ENCODE measurements around the gene CACNA1C.

Gene CACNA1C

GRCh38 chr12:2194060-2194459 lies 141.3 kb downstream of the CACNA1C start:
- no peak overlapping the region for H3K9ac ChIP-seq
- no peak overlapping the region for H3K27ac ChIP-seq

GRCh38 chr12:2194571-2194970 lies 141.8 kb downstream of the CACNA1C start:
- no peak overlapping the region for H3K27ac ChIP-seq
- no peak overlapping the region for H3K4me3 ChIP-seq (IDR thresholded peaks at IDR 0.05; ENCODE audit: insufficient read depth, low read depth, low read length)
- no peaks in the 10 kb centered on the region for H4K20me1 ChIP-seq (ENCODE audit: insufficient read depth)
- no peaks in the 10 kb centered on the region for H3K27me3 ChIP-seq (ENCODE audit: insufficient read depth, low read depth)
- H2AFZ ChIP-seq (ENCODE audit: low read depth), result no peak overlapping the region
- H3K36me3 ChIP-seq (ENCODE audit: insufficient read depth), result no peaks in the 10 kb centered on the region
- no peaks in the 10 kb centered on the region for H3K79me2 ChIP-seq (ENCODE audit: insufficient read depth, low read depth)
- H3K4me1 ChIP-seq (ENCODE audit: low read depth, poor library complexity, severe bottlenecking), result no peaks in the 10 kb centered on the region
- no peak for TF ChIP-seq CTCF (conservative IDR thresholded peaks at IDR 0.05; ENCODE audit: low read depth, low read length)
- H3K4me2 ChIP-seq, result no peak overlapping the region
- H3K9ac ChIP-seq, result no peak overlapping the region

More at GRCh38 chr12:2194060-2194459, 141.3 kb downstream of the CACNA1C start:
- no peak overlapping the region for H3K4me3 ChIP-seq (IDR thresholded peaks at IDR 0.05; ENCODE audit: insufficient read depth, low read depth, low read length)
- TF ChIP-seq CTCF (conservative IDR thresholded peaks at IDR 0.05; ENCODE audit: low read depth, low read length), result no peak
- H3K79me2 ChIP-seq (ENCODE audit: insufficient read depth, low read depth), result no peaks in the 10 kb centered on the region
- no peaks in the 10 kb centered on the region for H3K36me3 ChIP-seq (ENCODE audit: insufficient read depth)
- no peaks in the 10 kb centered on the region for H3K4me1 ChIP-seq (ENCODE audit: low read depth, poor library complexity, severe bottlenecking)
- no peaks in the 10 kb centered on the region for H4K20me1 ChIP-seq (ENCODE audit: insufficient read depth)
- H3K4me2 ChIP-seq, result no peak overlapping the region
- H3K27me3 ChIP-seq (ENCODE audit: insufficient read depth, low read depth), result no peaks in the 10 kb centered on the region
- H2AFZ ChIP-seq (ENCODE audit: low read depth), result no peak overlapping the region

GRCh38 chr12:2195085-2195484 lies 142.3 kb downstream of the CACNA1C start:
- no peaks in the 10 kb centered on the region for H3K79me2 ChIP-seq (ENCODE audit: insufficient read depth, low read depth)
- H2AFZ ChIP-seq (ENCODE audit: low read depth), result no peak overlapping the region
- no peaks in the 10 kb centered on the region for H4K20me1 ChIP-seq (ENCODE audit: insufficient read depth)
- no peak overlapping the region for H3K27ac ChIP-seq
- no peaks in the 10 kb centered on the region for H3K36me3 ChIP-seq (ENCODE audit: insufficient read depth)
- no peaks in the 10 kb centered on the region for H3K27me3 ChIP-seq (ENCODE audit: insufficient read depth, low read depth)
- no peaks in the 10 kb centered on the region for H3K4me1 ChIP-seq (ENCODE audit: low read depth, poor library complexity, severe bottlenecking)
- H3K4me2 ChIP-seq, result no peak overlapping the region
- H3K4me3 ChIP-seq (IDR thresholded peaks at IDR 0.05; ENCODE audit: insufficient read depth, low read depth, low read length), result no peak overlapping the region
- H3K9ac ChIP-seq, result no peak overlapping the region
- no peak for TF ChIP-seq CTCF (conservative IDR thresholded peaks at IDR 0.05; ENCODE audit: low read depth, low read length)

DNA sequence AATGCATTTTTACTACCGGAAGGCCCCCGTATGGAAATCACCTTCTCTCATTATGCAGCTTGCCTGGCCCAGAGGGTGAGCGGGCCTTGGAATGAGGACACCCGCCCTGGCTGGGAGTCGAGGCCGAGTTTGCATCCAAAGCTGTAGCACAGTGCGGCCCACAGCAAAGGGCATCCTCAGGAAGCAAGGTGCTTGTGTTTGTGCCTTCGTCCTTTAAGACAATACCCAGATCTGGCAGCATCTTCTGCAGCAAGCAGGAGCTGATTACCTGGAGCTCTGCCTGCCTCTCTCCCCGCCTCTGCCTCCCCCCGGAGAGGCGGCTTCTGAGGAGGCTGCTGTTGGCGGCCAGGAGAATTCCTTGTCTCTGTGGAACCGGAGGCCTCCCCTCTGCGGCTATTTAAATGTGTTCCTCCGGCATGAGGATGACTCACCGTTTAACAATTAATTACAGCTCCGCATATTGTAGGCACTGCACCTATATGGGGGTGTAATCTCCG lies 145.3 kb downstream of the CACNA1C start:
- Histone ChIP-seq H2AFZ (ENCODE audit: low read depth) (no peak overlapping the region), H3K79me2 (ENCODE audit: insufficient read depth, low read depth) (no peaks in the 10 kb centered on the region), H3K36me3 (ENCODE audit: insufficient read depth) (no peaks in the 10 kb centered on the region), H4K20me1 (ENCODE audit: insufficient read depth) (no peaks in the 10 kb centered on the region), H3K4me3 (IDR thresholded peaks at IDR 0.05; ENCODE audit: insufficient read depth, low read depth, low read length) (no peak overlapping the region), H3K4me2 (no peak overlapping the region), H3K27me3 (ENCODE audit: insufficient read depth, low read depth) (no peaks in the 10 kb centered on the region), H3K4me1 (ENCODE audit: low read depth, poor library complexity, severe bottlenecking) (no peaks in the 10 kb centered on the region), H3K9ac (no peak overlapping the region), H3K27ac (no peak overlapping the region)
- no peak for TF ChIP-seq CTCF (conservative IDR thresholded peaks at IDR 0.05; ENCODE audit: low read depth, low read length)
